ENCODE results near the gene ACER3. TPM values are rescaled to one million over a fixed set of nuclear protein-coding genes. Genes with fewer than 3 reads are reported as not detected.
"Not testable (repeated sequence)": the region's sequence is repeated elsewhere in the genome, so short reads cannot be mapped to it uniquely, and the experiment has no call there.

Gene ACER3
- total RNA-seq, 1 experiment from 2014 or later = 26.2 TPM

- no peak for DNase-seq (ENCODE audit: low spot score)
Measured at GRCh38 chr11:76903325-76903724, 42.6 kb downstream of the ACER3 start.

GRCh38 chr11:76910620-76911414 lies 50.1 kb downstream of the ACER3 start:
- DNase-seq (ENCODE audit: low spot score) = no peak
- in situ Hi-C loops (cut with HindIII; ENCODE audit: low sequenced_read_pairs) = no loop called here

More at GRCh38 chr11:76903325-76903724, 42.6 kb downstream of the ACER3 start:
- in situ Hi-C loops (cut with HindIII; ENCODE audit: low sequenced_read_pairs) = no loop called here

GRCh38 chr11:76911415-76911808 lies 50.7 kb downstream of the ACER3 start:
- DNase-seq (ENCODE audit: low spot score) = no peak

GRCh38 chr11:76916712-76917111 lies 56.0 kb downstream of the ACER3 start:
- DNase-seq (ENCODE audit: low spot score) = no peak
- in situ Hi-C loops (cut with HindIII; ENCODE audit: low sequenced_read_pairs) = no loop called here

More at GRCh38 chr11:76911415-76911808, 50.7 kb downstream of the ACER3 start:
- in situ Hi-C loops (cut with HindIII; ENCODE audit: low sequenced_read_pairs) = no loop called here

- DNase-seq (ENCODE audit: low spot score) = peak; percentile 86
- in situ Hi-C loops (cut with HindIII; ENCODE audit: low sequenced_read_pairs) = no loop called here
Measured at GRCh38 chr11:76918941-76919386, 58.2 kb downstream of the ACER3 start.

GRCh38 chr11:76919467-76919866 lies 58.7 kb downstream of the ACER3 start:
- in situ Hi-C loops (cut with HindIII; ENCODE audit: low sequenced_read_pairs) = no loop called here

GRCh38 chr11:76919887-76920746 lies 59.4 kb downstream of the ACER3 start:
- in situ Hi-C loops (cut with HindIII; ENCODE audit: low sequenced_read_pairs) = no loop called here
- DNase-seq (ENCODE audit: low spot score) = peak; percentile 92

More at GRCh38 chr11:76919467-76919866, 58.7 kb downstream of the ACER3 start:
- no peak for DNase-seq (ENCODE audit: low spot score)

- in situ Hi-C loops (cut with HindIII; ENCODE audit: low sequenced_read_pairs) = no loop called here
- no peak for DNase-seq (ENCODE audit: low spot score)
Measured at GRCh38 chr11:76927160-76927559, 66.4 kb downstream of the ACER3 start.

GRCh38 chr11:76935042-76935441 lies 74.3 kb downstream of the ACER3 start:
- in situ Hi-C loops (cut with HindIII; ENCODE audit: low sequenced_read_pairs) = no loop called here
- no peak for DNase-seq (ENCODE audit: low spot score)

- no peak for DNase-seq (ENCODE audit: low spot score)
- in situ Hi-C loops (cut with HindIII; ENCODE audit: low sequenced_read_pairs) = no loop called here
Measured at GRCh38 chr11:76939219-76939631, 78.5 kb downstream of the ACER3 start.

- in situ Hi-C loops (cut with HindIII; ENCODE audit: low sequenced_read_pairs) = no loop called here
- DNase-seq (ENCODE audit: low spot score) = no peak
Measured at GRCh38 chr11:76944225-76944624, 83.5 kb downstream of the ACER3 start.

GRCh38 chr11:76946223-76946622 lies 85.5 kb downstream of the ACER3 start:
- no peak for DNase-seq (ENCODE audit: low spot score)
- in situ Hi-C loops (cut with HindIII; ENCODE audit: low sequenced_read_pairs) = no loop called here

- in situ Hi-C loops (cut with HindIII; ENCODE audit: low sequenced_read_pairs) = no loop called here
- DNase-seq (ENCODE audit: low spot score) = no peak
Measured at GRCh38 chr11:76947190-76947589, 86.5 kb downstream of the ACER3 start.

- in situ Hi-C loops (cut with HindIII; ENCODE audit: low sequenced_read_pairs) = no loop called here
- DNase-seq (ENCODE audit: low spot score) = no peak
Measured at GRCh38 chr11:76947800-76948199, 87.1 kb downstream of the ACER3 start.

GRCh38 chr11:76955459-76956114 lies 94.9 kb downstream of the ACER3 start:
- DNase-seq (ENCODE audit: low spot score) = no peak
- in situ Hi-C loops (cut with HindIII; ENCODE audit: low sequenced_read_pairs) = no loop called here

- DNase-seq (ENCODE audit: low spot score) = no peak
- in situ Hi-C loops (cut with HindIII; ENCODE audit: low sequenced_read_pairs) = no loop called here
Measured at GRCh38 chr11:76962583-76963416, 102.1 kb downstream of the ACER3 start.

GRCh38 chr11:76963417-76964168 lies 102.9 kb downstream of the ACER3 start:
- DNase-seq (ENCODE audit: low spot score); in situ Hi-C loops (cut with HindIII; ENCODE audit: low sequenced_read_pairs): not testable (repeated sequence)

- in situ Hi-C loops (cut with HindIII; ENCODE audit: low sequenced_read_pairs) = no loop called here
- no peak for DNase-seq (ENCODE audit: low spot score)
Measured at GRCh38 chr11:76972051-76972450, 111.3 kb downstream of the ACER3 start.

Measured in G401 (cell line).